Body of pancreas (tissue), 4 donors: ENCODE data around the gene SEMA4F.

Source experiments
- POLR2A ChIP-seq, 3 donors: fragments of 450-650 bp; IDR thresholded peaks; one replicate each; pipeline ENCODE4 v1.6.1; 2016; ENCODE audit warnings: antibody characterized with exemption in 3 of 3, mild to moderate bottlenecking in 2 of 3
- TF ChIP-seq, protein P1 (sequence below), 7 experiments: fragments of 450-650 bp in 4 of 7; fragments of 200-600 bp in 3 of 7; sonication (generic) in 3 of 7; IDR thresholded peaks; one replicate each; pipeline ENCODE4 v1.5.1; 2016 to 2019; ENCODE audit warnings: antibody characterized with exemption in 7 of 7

- TF ChIP-seq, protein P1, sequence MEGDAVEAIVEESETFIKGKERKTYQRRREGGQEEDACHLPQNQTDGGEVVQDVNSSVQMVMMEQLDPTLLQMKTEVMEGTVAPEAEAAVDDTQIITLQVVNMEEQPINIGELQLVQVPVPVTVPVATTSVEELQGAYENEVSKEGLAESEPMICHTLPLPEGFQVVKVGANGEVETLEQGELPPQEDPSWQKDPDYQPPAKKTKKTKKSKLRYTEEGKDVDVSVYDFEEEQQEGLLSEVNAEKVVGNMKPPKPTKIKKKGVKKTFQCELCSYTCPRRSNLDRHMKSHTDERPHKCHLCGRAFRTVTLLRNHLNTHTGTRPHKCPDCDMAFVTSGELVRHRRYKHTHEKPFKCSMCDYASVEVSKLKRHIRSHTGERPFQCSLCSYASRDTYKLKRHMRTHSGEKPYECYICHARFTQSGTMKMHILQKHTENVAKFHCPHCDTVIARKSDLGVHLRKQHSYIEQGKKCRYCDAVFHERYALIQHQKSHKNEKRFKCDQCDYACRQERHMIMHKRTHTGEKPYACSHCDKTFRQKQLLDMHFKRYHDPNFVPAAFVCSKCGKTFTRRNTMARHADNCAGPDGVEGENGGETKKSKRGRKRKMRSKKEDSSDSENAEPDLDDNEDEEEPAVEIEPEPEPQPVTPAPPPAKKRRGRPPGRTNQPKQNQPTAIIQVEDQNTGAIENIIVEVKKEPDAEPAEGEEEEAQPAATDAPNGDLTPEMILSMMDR (IDR thresholded peaks at IDR 0.05), result no peak
- TF ChIP-seq POLR2A (IDR thresholded peaks at IDR 0.05), result no peak
These were observed 35.6 kb downstream of the SEMA4F start for GRCh38 chr2:74689671-74690070.
